GM21786 (cell line): Measurements from ENCODE around the gene NR4A1.
A peak's percentile ranks its signal among the peaks of the same experiment; 100 is the strongest.

Experiments
- ATAC-seq: cut with Tn5 transposase; IDR thresholded peaks from one replicate; pipeline ENCODE4 v1.9.1; 2021; ENCODE audit not compliant: unreplicated experiment

NR4A1 gene

DNA sequence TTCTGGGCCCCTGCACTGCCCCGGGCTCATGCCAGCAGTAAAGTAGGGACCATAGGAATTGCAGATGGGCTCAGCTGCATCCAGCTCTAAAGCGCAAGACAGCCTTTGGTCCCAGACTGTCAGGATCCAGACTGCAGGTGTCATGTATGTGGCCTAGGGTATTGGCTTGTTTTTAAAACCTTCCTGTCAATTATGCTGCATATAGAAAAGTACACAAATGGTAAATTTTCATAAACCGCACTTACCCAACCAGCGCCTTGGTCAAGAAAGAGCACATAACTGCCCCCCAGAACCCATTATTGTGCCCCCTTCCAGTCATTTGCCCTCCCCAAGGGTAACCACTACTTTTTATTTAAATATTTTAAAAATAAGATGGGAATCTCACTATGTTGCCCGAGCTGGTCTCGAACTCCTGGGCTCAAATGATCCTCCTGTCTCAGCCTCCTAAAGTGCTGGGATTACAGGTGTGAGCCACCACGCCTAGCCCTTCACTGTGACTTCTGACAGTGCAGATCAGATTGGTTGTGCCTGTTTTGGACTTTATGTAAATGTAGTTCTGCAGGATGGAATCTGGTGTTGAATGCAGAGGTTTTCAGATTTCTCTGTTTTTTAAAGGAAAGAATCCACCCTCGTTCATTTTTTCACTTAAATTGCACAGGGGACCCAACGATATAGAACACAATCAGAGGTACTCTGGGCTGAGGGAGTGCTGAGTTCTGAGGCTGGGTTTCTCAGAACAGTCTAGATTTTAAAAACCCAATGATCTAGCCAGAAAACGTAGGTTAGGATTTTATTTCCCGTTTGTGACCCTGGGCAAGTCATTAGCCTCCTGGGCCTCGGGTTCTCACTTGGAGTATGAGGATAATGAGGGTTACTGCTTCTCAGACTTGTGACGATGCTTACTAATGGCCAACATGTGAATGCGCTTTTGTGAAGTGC lies 6.7 kb downstream of the NR4A1 start:
- ATAC-seq = no peak

DNA sequence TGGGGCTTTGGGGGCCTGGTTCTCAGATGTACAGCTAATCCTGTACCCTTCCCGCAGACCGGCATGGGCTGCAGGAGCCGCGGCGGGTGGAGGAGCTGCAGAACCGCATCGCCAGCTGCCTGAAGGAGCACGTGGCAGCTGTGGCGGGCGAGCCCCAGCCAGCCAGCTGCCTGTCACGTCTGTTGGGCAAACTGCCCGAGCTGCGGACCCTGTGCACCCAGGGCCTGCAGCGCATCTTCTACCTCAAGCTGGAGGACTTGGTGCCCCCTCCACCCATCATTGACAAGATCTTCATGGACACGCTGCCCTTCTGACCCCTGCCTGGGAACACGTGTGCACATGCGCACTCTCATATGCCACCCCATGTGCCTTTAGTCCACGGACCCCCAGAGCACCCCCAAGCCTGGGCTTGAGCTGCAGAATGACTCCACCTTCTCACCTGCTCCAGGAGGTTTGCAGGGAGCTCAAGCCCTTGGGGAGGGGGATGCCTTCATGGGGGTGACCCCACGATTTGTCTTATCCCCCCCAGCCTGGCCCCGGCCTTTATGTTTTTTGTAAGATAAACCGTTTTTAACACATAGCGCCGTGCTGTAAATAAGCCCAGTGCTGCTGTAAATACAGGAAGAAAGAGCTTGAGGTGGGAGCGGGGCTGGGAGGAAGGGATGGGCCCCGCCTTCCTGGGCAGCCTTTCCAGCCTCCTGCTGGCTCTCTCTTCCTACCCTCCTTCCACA lies 7.6 kb downstream of the NR4A1 start:
- ATAC-seq = no peak

DNA sequence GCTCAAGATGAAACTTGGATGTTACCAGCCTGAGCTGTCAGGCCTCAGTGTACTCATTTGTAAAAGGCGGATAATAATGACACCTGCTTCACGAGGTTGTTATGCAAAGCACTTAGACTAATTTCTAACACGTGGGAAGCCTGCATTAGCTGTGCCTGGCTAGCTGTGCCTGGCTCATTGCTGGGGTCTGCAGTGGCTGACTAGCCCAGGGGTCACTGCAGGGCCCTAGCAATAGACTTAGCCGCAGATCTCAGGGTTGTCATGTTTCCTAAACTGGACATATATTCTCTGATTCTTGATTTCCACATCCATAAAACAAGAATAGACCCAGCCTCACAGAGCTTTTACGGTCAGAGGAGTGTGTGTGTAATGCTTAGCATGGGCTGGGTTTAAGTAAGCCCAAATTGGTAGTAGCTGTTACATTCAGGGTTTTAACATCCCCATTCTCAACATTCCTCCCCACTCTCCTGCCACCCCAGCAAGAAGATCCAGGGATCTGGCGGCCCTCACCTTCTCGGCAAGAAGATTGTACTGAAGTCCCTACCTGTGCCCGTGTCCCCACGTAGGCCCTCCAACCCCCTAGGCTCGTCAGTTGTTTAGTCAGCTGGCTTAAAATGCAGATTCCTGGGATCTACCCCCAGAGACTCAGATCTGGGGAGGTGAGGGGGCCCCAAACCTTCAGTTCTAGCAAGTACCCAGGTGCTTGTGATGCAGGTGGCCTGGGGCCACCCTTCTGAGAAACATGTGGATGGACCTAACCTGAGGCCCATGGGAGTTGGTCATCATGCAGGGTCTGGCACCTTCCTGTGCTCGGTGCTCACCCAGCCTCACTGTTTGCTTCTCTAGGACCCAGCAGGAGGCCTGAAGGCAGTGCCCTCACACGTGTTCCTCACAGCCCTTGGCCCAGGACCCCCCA lies 8.6 kb downstream of the NR4A1 start:
- ATAC-seq = no peak

DNA sequence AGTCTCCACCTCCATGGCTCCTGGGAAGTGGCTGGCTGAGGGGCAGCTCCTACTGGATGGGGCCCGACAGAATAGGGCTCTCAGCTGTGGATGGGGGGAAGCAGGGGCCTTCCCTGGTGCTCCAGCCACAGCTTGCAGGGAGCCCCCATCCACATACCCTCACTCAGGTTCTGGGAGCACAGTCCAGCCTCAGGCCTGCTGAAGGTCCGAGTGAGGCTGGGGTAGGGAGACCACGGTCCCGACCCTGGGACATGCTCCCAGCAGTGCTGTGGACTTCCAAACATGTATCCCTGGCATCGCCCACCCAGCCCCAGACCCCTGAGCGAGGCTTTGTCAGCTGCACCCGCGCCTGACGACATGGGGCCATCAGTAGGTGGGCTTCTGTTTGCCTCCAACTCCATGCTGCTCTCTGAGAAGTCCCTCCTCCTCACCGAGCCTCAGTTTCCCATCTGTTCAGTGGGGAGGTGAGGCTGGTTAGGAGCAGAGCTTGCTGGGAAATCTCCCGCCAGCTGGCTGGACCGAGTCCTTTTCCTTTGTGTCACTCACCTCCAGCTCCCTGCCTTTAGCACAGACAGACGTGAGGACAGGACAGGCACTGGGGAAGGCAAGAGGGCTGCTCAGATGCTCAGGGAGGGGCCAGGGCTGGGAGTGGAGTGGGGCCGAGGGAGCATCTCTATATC lies 9.4 kb downstream of the NR4A1 start:
- ATAC-seq = no peak

DNA sequence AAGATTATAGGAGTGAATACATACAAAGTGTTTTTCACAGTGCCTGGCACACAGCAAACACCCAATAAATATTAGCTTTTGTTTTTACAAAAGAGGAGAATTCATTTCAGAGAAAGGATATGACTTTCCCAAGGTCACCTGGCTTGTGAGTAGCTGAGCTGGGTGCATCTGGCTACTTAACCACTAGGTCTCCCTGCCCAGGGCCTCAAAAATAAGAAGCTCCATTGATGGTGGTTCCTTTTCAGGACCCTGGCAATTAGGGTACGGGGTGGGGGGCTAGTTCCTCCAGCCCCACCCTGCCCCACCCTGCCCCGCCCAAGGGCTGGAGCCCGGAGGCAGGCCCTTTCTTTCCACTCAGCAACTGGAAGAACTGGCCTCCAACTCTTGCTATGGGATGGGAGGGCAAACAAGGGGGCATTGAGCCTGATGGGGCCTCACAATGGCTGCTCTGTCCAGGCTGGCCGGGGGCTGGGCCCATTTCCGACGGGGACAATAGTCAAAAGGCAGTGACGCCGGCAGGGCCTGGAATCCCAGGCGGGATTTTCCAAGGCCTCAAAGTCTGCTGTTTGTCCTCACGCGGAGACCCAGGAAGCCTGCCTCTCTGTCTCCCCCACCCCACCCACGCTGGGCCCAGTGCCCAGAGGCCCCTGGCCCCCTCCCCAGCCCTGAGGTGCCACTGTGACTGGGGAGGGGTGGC lies 10.4 kb downstream of the NR4A1 start:
- no peak for ATAC-seq

DNA sequence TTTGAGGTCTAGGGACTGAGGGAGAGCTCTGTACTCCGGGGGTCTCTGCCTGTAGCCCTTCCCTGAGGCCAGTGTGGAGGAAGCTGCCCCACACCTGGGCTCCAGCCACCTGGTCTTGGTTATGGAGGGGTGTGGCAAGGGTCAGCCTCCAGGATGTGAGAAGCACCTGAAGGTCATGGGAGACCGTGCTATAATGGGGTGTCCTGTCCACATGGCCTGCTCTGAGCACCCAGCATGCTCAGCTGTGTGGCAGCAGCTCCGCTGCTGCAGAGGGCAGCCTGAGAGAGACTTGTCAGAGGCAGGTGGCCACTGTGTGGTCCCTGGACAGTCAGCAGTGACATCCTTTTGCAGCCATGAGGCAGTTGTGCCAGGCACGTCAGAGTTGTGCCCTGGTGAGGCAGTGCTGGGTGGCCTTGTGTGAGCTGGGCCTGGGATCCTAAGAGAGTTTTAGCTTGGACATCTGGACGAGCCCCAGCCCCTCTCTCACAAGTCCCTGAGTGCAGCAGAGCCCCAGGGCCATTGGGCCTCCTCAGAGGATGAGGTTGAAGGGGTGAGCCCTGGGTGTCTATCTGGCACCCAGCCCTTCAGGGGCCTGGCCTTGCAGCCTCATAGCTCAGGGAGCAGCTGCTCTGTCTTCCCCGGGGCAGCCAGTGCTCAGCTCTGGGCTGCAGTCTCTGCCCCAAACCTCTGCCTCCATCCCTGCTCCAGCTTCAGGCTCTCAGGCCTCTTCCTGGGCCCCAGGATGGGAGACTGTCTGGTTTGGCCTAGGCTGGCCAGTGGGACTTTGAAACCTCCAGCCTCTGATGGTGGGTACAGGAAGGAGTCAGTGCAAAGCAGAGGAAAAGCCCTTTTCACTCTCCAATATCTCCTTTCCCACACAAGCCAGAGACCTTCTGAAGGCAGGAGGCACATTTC lies 11.2 kb downstream of the NR4A1 start:
- no peak for ATAC-seq

DNA sequence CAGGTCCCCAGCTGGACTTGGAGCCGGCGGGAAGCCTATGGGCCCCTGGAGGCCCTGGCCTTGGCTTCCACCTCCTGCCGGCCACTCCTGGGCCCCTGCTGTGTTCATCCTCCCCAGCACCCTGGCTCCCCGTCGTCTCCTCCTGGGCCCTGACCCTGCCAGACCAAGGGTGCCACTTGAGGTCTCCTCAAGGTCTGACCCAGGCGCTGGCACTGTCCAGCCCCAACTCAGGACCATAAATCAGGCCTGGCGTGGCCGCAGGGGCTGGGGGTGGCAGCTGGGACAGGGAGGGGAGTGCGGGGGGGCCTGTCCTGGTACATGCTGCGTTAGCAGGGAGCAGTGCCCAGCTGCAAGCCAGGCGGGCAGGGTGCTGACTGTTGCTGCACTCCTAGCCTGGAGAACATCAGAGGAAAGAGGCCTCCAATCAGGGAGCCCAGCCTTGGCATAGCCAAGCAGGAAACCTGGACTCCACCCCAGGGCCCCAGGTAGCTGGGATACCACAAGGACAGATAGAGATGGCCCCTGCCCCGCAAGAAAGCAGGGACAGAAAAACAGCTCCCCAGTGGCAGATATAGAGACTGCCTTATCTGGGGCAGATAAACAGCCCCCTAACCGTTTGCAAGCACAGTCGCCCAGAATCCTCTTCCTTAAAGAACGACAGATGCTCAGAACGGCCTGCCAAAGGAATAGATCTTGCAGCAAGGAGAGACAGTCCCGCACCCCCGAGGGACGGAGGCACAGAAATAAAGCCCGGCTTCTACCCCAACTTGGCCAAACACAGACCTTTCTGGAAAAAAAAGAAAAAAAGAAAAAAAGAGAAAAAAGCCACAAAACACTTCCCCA lies 12.1 kb downstream of the NR4A1 start:
- no peak for ATAC-seq

DNA sequence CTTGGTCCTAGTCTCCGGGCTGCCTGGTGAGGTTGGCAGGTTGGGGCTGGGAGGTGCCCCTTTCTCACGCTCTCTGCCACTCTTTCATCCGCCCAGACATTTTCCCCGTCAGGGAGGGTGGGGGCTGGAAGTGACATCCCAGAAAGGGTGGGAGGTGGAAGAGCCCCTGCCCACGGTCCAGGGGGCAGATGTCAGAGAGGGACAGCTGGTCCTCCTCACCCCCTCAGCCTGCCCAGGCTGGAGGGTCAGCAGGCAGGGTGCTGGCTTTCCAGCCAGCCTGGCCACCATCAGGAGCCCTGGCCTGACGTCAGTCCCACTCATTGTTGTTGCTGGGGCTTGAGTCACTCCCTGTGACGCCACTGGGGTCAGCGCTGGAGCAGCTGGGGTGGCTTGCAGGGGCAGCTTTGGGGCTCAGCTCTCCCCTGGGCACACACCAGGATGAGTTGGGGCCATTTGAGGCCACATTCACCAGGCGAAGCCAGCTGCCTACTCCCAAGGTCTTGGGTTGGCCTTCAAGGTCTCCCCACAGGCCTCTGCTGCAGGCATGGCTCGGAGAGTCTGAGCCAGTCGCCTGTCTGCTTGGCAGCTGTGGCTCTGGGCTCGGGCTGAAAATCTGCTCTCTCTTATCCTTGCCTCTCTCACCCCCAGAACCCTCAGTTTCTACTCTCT lies 12.9 kb downstream of the NR4A1 start:
- ATAC-seq = no peak

DNA sequence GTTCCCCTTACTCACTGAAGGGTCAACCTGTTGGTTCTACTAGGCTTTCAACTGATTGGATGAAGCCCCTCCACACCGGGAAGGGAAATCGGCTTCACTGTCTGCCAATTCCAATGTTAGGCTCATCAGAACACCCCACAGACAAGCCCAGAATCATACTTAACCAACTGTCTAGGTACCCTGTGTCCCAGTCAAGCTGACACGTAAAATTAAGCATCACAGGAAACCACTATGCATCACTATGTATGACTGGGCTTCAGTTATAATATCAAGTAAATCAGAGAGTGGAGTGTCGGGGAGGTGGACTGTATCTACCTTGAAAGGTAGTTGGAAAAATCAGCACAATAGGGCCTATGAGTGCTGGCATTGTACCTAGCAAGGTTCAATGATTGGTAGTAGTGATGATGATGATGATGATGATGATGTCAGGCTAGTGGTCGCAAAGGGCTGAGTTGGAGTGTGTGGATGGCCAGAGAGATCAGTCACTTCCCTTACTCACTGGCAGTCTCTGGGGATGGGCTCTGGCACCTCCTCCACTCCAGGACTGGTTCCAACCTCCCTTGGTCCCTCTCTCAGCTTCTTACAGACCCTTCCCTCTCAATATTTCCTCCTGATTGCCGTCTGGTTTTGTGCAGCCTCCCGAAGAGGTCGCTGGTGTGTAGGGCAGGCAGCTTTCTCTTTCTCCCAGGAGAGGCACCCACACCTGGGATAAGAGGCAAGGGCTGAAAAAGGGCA lies 15.3 kb downstream of the NR4A1 start:
- no peak for ATAC-seq

DNA sequence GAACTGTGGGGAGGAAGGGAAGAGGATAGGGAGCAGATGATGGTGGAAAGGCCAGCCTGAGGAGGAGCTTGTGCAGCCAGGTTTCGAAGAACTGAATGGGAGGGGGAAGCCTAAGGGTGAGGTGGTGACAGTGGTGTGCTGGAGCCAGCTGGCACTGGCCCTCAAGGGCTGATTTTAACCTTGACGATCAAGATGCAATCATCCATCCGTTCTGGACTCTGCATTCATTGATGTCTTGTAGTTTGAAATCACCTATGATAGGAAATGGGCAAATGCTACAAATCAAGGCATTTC lies 15.8 kb downstream of the NR4A1 start:
- no peak for ATAC-seq

DNA sequence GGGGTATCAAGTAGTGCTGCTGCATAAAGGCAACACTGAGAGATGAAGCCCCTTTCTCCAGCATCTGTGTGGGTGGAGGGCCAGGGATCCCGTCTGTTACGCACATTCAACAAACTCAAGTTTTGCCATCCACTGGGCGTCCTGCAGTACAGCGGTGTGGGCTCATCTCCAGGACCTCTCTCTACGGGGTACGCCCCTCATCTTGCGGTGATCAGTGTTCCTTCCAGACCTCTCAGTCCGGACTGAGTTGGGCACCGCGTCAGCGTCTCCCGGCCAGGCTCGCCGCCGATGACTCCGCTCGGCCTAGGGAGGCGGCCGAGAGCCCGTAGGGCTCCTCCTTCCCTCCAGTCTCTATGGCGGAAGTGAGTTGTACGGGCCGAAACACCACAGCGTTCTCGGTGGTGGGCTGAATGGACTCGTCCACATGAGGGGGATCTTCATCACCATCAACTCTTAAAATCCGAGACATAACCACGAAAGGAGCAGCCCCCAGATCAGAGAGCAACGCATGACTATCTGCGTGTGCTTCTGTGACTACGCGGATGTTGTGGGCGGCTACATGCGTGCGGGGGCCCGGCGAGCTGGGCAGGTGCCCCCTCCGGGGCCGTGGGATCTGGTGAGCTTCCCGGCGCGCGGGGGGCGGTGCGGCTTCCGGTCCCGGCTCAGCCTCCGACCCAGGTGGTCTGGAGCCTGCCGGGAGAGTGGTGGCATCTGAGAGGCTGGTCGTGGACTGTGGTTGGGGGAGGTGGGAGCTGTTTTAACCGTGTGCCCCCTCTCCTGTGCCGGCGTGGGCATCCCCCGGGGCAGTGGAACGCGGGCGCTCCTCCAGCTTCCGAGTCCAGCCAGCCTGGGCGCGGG lies 18.3 kb downstream of the NR4A1 start, which contains the start of gene ATG101:
Gene ATG101, plus strand, starts transcription at position 652 of the 858 bp plus-strand sequence. CDS start 3,673 bp downstream, outside the sequence.
- peak; percentile 97 for ATAC-seq

DNA sequence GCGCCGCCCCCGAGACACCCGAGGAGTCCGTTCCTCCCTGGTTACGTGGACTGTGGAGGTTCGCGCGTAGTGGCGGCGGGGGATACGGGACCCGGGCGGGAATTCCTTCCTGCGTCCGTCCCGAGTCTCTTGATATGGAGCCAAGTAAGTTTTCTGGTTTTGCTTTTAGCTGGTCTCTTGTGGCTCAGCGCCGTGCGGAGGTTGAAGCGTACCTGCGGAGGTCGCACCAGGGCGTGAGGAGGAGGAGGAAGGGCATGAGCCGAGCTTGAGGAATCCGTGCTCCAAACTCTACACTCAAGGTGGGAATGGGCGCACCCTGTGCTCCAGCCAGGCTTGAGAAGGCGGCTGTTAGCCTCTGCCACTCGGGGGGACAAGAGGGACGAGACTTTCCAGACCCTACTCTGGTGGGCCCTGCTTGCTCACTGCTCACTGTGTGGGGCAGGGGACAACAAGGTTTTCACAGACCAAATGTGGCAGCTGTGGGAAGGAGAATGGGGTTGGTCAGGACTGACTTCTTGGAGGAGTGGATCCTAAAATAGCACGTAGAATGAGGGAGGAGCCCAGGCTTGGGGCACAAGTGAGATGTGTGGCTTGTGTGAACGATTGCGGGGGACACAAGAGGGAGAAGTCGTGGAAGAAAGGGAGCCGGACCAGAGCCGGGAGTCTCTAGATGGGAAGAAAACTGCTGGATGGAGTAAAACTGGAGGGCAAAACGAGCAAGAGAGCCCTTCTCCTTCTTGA lies 19.1 kb downstream of the NR4A1 start:
- ATAC-seq = peak; percentile 1

DNA sequence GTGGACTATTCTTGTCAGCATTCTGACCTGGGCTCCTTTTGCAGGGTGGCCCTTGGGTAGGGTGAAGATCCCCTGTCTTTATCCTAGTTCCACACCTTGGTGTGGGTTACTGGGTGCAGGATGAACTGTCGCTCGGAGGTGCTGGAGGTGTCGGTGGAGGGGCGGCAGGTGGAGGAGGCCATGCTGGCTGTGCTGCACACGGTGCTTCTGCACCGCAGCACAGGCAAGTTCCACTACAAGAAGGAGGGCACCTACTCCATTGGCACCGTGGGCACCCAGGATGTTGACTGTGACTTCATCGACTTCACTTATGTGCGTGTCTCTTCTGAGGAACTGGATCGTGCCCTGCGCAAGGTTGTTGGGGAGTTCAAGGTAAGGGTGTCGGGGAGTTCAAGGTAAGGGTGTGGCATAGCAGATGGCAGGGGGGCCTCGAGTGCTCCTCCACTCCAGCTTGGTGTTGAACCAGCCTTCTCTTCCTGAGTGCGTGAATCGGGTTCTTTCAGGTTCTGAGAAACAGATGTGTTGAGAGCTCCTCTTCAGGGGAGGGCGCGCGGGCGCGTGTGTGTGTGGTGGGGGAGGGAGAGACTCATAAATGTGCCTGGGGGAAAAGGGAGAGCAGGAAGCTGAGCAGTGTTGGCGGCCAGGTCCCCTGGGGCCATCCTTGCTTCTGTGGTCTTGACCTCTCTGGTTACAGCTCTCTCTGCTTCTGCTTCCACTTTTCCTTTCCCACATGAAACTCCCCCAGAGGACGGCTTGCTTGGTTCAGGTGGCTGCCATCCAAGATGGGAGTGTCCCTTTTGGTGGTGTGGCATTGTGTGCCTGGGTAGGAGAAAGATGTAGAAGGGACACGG lies 22.5 kb downstream of the NR4A1 start:
- ATAC-seq = no peak

DNA sequence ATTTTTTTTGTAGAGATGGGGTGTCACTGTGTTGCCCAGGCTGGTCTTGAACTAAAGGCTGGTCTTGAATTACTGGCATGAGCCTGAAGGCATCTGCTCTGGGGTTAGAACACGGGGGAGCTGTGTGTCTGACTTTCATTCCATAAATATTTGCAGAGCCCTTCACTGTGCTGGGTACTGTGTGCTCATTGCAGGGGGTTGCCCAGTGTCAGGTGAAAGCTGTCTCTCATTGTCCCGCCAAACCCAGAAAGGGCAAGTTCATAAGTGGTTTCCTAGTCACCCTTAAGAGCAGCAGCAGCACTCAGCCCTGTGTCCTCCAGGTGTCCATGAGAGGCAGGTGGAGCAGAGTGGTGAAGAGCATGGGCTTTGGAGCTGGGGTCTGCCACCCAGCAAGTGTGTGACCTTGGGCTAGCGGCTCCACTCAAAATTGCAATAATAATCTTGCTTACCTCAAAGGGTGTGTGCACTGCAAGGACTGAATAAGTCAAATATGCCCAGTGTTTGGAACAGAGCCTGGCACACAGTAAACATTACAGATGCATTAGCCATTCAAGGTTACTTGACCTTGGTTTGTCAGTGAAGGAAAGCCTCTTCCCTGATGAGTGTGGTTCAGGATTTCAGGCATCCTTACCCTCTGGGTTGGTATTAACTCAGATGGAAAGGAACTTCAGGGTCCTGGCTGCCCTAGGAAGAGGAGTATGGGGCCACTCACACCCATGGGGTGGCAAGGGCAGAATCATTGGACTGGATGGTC lies 23.9 kb downstream of the NR4A1 start:
- no peak for ATAC-seq
